Non-pigmented ciliary epithelial cell (primary cell): ENCODE measurements around the gene KRTAP5-8.
"Not testable (repeated sequence)": the region's sequence is repeated elsewhere in the genome, so short reads cannot be mapped to it uniquely, and the experiment has no call there.

Source experiments
- DNase-seq: peaks from one replicate; pipeline ENCODE4 v3.0.0-alpha.2; 2010; ENCODE audit warnings: low read depth

The KRTAP5-8 gene

DNA sequence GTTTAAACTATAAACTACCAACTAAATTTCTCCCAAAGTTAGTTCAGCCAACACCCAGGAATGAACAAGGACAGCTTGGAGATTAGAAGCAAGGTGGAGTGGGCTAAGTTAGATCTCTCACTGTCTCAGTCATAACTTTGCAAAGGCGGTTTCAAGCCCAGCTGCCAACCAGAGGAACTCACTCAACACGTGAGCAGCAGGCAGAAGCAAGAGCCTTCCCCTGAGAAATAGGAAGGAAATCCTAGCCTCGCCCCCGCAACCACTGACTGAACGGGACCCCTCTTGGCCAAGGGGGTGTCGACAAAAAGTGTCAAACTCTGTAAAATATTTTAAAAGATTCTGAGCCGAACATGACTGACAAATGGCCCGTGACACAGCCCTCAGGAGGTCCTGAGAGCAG, 6.0 kb downstream of the KRTAP5-8 start:
- no peak for DNase-seq

DNA sequence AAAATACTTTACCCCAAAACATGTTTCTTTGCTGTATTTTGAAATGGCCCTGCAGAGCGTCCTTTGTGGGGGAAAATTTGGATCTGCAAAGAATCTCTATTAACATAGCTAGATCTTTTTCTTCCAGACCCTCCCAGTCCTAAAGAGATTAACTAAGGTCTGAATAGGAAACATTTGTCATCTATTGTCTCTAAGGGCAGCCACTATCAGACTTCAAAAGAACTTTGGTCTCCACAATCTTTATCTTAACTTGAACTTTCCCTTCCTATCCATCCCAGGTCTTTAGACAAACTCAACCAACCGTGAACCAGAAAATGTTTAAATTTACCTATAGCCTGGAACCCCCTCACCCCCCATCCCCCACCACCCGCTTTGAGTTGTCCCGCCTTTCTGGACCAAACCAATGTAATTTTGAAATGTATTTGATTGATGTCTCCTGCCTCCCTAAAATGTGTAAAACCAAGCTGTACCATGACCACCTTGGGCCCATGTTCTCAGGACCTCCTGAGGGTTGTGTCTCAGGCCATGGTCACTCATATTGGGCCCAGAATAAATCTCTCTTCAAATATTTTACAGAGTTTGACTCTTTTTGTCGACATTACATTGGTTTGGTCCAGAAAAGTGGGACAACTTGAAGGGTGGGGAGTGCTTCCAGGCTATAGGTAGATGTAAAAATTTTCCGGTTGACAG, 6.8 kb downstream of the KRTAP5-8 start:
- no peak for DNase-seq

DNA sequence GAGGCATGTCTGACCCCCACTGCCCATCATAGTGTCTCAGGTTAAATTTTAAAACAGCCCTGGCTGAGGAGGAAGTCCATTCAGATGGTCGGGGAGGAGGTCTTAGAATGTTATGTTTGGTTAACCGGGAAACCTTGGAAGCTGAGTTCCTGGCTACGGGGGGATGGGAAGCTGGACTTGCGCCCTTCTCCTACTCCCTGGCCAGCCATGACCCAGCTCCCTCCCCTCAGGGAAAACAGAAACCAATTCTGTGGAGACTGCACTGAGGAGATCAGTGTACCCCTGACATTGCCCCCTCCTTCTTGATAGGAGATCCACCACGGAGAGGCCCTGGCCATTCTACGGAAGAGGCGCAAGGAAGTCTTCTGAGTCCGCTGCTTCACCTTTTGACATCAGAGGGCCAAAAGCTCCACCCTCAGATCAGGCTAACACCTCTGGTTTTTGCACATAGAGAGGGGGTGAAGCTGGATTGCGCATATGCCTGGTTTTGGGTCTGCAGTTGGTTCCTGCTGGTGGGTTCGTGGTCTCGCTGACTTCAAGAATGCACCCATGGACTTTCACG, 7.7 kb downstream of the KRTAP5-8 start:
- no peak for DNase-seq

- DNase-seq: no peak
These were observed 10.3 kb downstream of the KRTAP5-8 start, which contains the start of gene KRTAP5-9 for GRCh38 chr11:71548120-71548519. Gene KRTAP5-9 (plus strand): TSS chr11:71548420. CDS start chr11:71548658, 238 bp downstream.

- no peak for DNase-seq
These were observed 10.9 kb downstream of the KRTAP5-8 start for GRCh38 chr11:71548716-71549151.

- no peak for DNase-seq
These were observed 13.9 kb downstream of the KRTAP5-8 start for GRCh38 chr11:71551711-71552110.

DNA sequence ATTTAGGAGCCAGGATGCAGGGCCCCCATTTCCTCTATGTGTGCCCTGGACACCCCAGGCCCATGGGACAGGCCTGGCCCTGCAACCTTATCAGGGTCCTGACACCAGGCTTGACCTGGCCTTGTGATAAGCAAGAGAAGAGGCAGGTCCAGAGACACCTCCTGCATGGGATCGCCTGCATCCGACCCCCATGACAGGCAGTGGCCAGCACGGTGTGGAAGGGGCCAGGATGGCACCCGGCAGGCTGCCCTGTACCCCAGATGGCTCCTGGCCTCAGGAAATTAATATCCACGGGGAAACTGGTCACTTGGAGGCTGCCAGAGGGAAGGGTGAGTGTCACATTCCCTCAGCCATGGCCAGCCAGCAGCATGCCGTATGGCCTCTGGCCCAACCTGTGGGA, 17.2 kb downstream of the KRTAP5-8 start:
- no peak for DNase-seq

- no peak for DNase-seq
These were observed 17.7 kb downstream of the KRTAP5-8 start for GRCh38 chr11:71555508-71555907.

DNA sequence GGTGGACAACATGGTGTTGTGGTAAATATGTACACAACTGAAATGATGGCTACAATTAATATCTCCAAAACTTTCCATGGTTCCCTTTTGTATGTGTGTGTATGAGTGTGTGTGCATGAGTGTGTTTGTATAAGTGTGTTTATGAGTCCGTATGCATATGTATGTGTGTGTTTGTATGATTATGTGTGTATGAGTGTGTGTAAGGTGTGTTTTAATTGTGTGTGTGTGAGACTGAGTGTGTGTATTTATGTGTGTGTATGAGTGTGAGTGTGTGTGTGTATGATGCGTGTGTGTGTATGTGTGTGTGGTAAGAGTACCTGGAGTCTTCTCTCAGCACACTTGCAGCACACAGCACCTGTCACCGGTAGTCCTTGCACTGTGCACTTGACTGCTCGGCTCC, 18.2 kb downstream of the KRTAP5-8 start:
- DNase-seq: no peak

- no peak for DNase-seq
These were observed 19.4 kb downstream of the KRTAP5-8 start for GRCh38 chr11:71557257-71557656.

DNA sequence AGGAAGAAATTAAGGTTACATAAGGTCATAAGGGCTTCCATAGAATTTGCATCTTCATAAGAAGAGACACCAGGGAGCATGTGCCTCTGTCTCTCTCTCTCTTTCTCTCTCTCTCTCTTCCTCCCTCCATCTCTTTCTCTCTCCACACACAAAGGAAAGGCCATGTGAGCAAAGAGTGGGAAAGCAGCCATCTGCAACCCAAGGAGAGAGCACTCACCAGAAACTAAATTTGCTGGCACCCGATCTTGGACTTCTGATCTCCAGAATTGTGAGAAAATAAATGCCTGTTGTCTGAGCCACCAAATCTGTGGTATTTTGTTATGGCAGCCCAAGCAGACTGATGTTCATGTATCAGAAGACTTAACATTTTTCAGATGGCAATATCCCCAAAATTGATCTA, 21.2 kb downstream of the KRTAP5-8 start:
- no peak for DNase-seq

- no peak for DNase-seq
These were observed 24.3 kb downstream of the KRTAP5-8 start for GRCh38 chr11:71562120-71562519.

DNA sequence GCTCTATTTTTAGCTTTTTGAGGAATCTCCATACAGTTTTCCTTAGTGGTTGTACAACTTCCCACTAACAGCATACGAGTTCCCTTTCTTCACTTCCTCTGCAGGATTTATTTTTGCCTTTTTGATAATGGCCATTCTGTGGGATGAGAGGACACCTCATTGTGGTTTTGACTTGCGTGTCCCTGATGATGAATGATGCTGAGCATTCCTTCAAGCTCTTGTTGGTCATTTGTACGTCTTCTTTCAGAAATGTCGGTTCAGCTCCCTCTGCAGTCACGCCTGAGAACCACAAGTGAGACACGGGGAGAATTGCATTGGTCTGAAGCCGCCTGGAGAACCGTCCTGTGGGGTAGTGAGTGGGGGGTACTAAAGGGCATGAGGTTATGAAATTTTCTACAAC, 25.6 kb downstream of the KRTAP5-8 start:
- DNase-seq: peak; percentile 11

GRCh38 chr11:71564430-71564829, 26.6 kb downstream of the KRTAP5-8 start:
- no peak for DNase-seq

- DNase-seq: no peak
These were observed 27.4 kb downstream of the KRTAP5-8 start, which contains the start of gene KRTAP5-10 for GRCh38 chr11:71565263-71565662. Gene KRTAP5-10 (plus strand): TSS chr11:71565563. CDS start chr11:71565588, 25 bp downstream.

- DNase-seq: no peak
These were observed 28.3 kb downstream of the KRTAP5-8 start for GRCh38 chr11:71566081-71566620.

- not testable (repeated sequence) for DNase-seq
These were observed 29.1 kb downstream of the KRTAP5-8 start for GRCh38 chr11:71566626-71567599.

DNA sequence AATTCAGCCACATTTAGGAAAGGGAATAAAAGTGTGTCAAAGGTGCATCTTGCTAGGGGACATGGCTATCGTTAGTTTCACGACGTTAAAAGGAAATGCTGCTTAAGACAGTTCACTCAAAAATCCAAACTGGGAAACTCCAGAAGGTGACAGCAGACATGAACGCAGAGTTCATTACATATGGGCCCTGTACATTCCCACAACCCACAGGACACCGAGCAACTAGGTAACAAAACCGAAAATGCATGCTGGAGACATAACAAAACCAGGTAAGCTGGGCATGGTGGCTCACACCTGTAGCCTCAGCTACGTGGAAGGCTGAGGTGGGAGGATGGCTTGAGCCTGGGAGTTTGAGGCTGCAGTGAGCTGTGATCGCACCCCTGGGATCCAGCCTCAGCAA, 29.8 kb downstream of the KRTAP5-8 start:
- not testable (repeated sequence) for DNase-seq

DNA sequence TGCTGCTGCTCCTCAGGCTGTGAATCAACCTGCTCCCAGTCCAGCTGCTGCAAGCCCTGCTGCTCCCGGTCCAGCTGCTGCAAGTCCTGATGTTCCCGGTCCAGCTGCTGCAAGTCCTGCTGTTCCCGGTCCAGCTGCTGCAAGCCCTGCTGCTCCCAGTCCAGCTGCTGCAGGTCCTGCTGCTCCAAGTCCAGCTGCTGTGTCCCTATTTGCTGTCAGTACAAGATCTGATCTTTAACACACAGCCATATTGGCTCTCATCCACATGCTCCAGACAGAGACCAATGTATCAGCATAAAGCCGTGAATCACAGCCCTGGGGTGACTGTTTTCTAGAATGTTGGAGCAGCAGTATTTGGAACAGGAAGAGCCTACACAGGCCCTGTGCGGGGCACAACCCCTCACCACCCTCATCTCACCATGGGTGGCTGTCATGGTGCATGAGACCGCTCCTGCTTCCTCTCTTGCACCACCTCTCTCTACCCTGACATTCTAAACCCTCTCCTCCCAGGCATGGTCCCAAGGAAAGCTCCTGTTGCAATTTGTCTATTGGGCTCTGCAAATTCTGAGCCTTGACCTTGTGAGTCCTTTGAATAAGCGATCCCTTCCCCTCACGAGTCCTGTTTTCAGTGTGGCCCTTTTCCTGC, 31.0 kb downstream of the KRTAP5-8 start:
- no peak for DNase-seq

- not testable (repeated sequence) for DNase-seq
These were observed 33.5 kb downstream of the KRTAP5-8 start for GRCh38 chr11:71571101-71571850.

DNA sequence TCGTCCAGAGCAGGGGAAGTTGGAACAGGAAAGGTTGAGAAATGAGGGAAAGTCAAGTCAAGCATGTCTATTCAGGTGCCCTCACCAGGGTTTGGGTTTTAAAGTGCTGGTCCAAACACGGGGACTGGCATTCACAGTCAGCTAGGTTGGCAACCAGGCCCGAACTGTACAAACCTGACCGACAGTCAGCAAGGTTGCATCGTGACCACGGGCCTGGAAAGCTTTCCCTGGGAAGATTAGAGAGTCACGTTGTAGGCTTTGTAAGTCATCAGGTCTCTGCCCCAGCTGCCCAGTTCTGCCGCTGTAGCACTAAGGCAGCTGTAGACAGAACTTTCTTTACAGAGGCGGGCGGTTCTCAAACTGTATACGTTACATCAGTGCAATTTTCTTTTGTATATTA, 35.0 kb downstream of the KRTAP5-8 start:
- no peak for DNase-seq
